GF-D8 (cell line): ENCODE measurements around the gene ZNF177.

Source experiments
- DNase-seq: peaks from one replicate; lab custom pipeline; 2025; lab: John Stamatoyannopoulos, UW

Gene ZNF177

DNA sequence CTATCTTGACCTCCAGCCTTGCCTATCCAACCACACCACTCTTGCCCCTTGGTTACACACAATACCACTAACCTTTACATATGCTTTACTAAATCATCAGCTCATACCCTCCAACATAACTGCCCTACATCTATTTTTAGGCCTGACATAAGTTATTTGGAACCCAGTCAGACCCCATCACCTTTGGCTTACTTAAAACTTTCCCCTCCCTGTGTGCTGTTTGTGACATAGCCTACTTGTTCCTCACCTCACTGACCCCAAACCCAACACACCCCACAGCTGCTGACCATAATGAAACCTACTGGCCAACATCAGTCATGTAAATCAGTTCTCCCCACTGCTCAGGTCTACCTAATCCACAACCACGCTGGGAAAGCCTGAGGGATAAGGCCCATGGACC, 67.6 kb downstream of the ZNF177 start:
- no peak for DNase-seq

DNA sequence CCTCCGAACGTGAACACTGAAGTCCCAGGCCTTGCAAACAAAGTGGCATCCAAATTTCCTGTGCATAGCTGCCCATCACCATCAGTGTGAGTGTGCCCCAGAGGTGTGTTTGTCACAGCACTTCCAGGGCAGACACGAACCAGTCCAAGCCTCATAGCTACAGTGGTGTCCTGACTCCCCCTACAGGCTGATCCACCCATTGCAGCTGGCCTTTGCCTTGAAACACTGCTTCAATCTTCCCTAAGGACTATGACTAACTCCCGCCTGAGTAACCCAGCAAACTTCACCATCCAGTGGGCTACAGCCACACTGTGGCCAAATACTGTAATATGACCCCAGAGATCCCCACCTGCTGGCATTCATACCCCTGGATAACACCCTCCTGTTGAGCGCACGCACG, 68.7 kb downstream of the ZNF177 start:
- DNase-seq, result no peak
